Neural progenitor cell (in vitro differentiated cells): ENCODE measurements around the gene RAB13.

Experiments used
- EZH2 ChIP-seq: fragments of 200-600 bp; sonication (generic); IDR thresholded peaks from 2 replicates; pipeline ENCODE4 v1.6.1; 2017; ENCODE audit warnings: antibody characterized with exemption, mild to moderate bottlenecking, moderate library complexity
- EZH2phosphoT487 ChIP-seq: fragments of 200-600 bp; sonication (generic); IDR thresholded peaks from 2 replicates; pipeline ENCODE4 v1.6.1; 2017; ENCODE audit warnings: antibody characterized with exemption
- TF ChIP-seq, protein P1 (sequence below): fragments of 200-600 bp; sonication (generic); IDR thresholded peaks from 2 replicates; pipeline ENCODE4 v1.5.1; 2017; ENCODE audit warnings: antibody characterized with exemption, mild to moderate bottlenecking

DNA sequence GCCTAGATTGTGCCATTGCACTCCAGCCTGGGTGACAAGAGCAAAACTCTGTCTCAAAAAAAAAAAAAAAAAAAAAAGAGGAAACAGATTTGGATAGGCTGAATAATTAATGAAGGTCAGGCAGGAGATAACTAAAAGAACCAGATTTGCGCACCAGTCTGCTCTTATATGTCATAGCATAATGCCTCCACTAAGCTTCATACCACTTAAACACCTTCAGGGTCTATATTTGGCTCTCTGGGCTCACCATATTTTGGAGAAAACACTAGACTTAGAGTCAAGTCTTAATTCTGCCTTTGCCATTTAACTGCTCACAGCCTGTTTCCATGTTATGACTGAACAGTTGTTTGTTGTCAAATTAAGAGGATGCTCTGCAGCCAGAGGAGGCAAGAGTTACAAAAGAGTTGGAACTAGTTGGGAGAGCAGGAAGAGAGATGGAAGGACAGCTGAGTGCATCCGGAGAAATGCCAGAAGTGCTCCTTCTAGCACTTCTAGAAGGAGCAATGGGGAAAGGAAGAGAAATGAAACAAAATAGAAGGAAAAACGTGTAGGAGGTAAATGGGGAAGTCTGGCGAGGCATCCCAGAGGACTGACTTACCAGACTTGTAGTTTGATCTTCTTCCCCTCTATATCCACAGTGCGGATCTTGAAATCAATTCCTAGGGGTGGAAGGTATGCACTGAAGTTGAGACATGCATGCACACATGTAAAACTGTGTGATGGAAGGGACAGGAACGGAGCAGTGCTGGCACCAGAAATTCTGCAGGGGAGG lies 1.8 kb downstream of the RAB13 start:
- TF ChIP-seq, protein P1, sequence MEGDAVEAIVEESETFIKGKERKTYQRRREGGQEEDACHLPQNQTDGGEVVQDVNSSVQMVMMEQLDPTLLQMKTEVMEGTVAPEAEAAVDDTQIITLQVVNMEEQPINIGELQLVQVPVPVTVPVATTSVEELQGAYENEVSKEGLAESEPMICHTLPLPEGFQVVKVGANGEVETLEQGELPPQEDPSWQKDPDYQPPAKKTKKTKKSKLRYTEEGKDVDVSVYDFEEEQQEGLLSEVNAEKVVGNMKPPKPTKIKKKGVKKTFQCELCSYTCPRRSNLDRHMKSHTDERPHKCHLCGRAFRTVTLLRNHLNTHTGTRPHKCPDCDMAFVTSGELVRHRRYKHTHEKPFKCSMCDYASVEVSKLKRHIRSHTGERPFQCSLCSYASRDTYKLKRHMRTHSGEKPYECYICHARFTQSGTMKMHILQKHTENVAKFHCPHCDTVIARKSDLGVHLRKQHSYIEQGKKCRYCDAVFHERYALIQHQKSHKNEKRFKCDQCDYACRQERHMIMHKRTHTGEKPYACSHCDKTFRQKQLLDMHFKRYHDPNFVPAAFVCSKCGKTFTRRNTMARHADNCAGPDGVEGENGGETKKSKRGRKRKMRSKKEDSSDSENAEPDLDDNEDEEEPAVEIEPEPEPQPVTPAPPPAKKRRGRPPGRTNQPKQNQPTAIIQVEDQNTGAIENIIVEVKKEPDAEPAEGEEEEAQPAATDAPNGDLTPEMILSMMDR, result no peak
- no peak for TF ChIP-seq EZH2
- no peak for TF ChIP-seq EZH2phosphoT487
